Pancreas (tissue), 10 donors: ENCODE data around the gene SCD. TPM values are rescaled to one million over a fixed set of nuclear protein-coding genes. Genes with fewer than 3 reads are reported as not detected.

Experiments used
- ATAC-seq, 4 donors: fragments of 200-7000 bp; cut with Tn5 transposase; one replicate each; pipeline versions ENCODE4 v1.8.0 to v1.9.1; 2020; ENCODE audit warnings: mild to moderate bottlenecking in 4 of 4, moderate library complexity in 4 of 4
- DNase-seq, 6 donors: peaks; one replicate each; pipeline ENCODE4 v3.0.0-alpha.2; 2020
- FAIRE-seq: peaks from 2 replicates; lab custom pipeline; 2012; peaks lifted over from hg19 to GRCh38; lab: Jason Lieb, UNC
- H3K27ac ChIP-seq, 4 donors: fragments of 200-600 bp; sonication (generic); 1 replicate in 3 of 4; 2 replicates in 1 of 4; pipeline versions ENCODE4 v1.5.0 to v1.8.0; 2020
- H3K27me3 ChIP-seq, 4 donors: fragments of 200-600 bp; one replicate each; pipeline ENCODE4 v1.8.0; 2021
- H3K36me3 ChIP-seq, 3 donors: fragments of 200-600 bp; sonication (generic) in 1 of 3; one replicate each; pipeline versions ENCODE4 v1.5.0 to v1.8.0; 2020 to 2021
- H3K4me1 ChIP-seq, 3 donors: fragments of 200-600 bp; one replicate each; pipeline ENCODE4 v1.8.0; 2021
- H3K4me3 ChIP-seq, 4 donors: fragments of 200-600 bp; sonication (generic) in 2 of 4; one replicate each; pipeline versions ENCODE4 v1.5.0 to v1.8.0; 2020 to 2021
- H3K9me3 ChIP-seq, 4 donors: fragments of 200-600 bp; one replicate each; pipeline ENCODE4 v1.8.0; 2021
- CTCF ChIP-seq, 4 donors: fragments of 200-600 bp; sonication (generic) in 3 of 4; IDR thresholded peaks; one replicate each; pipeline versions ENCODE4 v1.5.0 to v1.8.0; 2021; ENCODE audit warnings: antibody characterized with exemption in 4 of 4
- WGBS, 2 donors: extraction: QIAGEN DNeasy Blood & Tissue Kit; methylation state at CpG; one replicate each; pipeline ENCODE4 v1.1.7; 2013; 5-methylcytosine and 5-hydroxymethylcytosine counted together
- intact Hi-C, 3 donors: fragments of 100-400 bp; cut with DNase I; formaldehyde crosslinking; loops; one replicate each; pipeline versions ENCODE4 v1.11.1 to v1.14.2; 2022
- polyA plus RNA-seq, 2 donors: library from polyadenylated mRNA; stranded (reverse); fragments of 200-250 nt; gene quantifications; one replicate each; pipeline ENCODE4 v1.2.3, GENCODE V29; 2013
- total RNA-seq, 6 donors: library from RNA; stranded (reverse); fragmentation: NEBNext Ultra II Directional in 4 of 6; extraction: Animal tissue kit (Norgen Biotek cat#: 25700) in 4 of 6; gene quantifications; one replicate each; pipeline versions ENCODE4 v1.2.1 to v1.2.4, GENCODE V29; 2021 to 2023
- donor health status: healthy with polysubstance abuse.
- donor health status: DM: no; HTN: no; CAD: no; lungs with moderate emphysema.
- donor health status: DM: no; HTN: no; CAD: no.
- donor health status: control.
- donor health status: control.
- donor health status: Bipolar disorder and iron deficiency.
- donor health status: DM: yes; HTN: yes; CAD: no.
- donor health status: DM: no; HTN: no; CAD: no.
- donor health status: DM: no; HTN: no; CAD: no.
- donor health status: DM: yes; HTN: yes; CAD: no.

The SCD gene
- total and polyA plus RNA-seq, 8 donors = 1.9 to 87.6 (median 12.1) TPM

GRCh38 chr10:100306861-100307260, 40.2 kb upstream of the SCD start:
- Histone ChIP-seq H3K36me3 (no peaks in the 10 kb centered on the region), H3K4me3 (no peak overlapping the region), H3K27me3 (peaks cover 0 to 12% (median 5%) of the 10 kb centered on the region in 4 donors), H3K4me1 (no peaks in the 10 kb centered on the region), H3K9me3 (no peaks in the 10 kb centered on the region), H3K27ac (no peak overlapping the region)
- WGBS, 2 donors = 73 to 86% methylated on average over 5 of the region's 5 CpGs
- no peak for ATAC-seq
- intact Hi-C loops = no loop called here
- FAIRE-seq = no peak
- no peak for TF ChIP-seq CTCF (IDR thresholded peaks at IDR 0.05)
- DNase-seq = no peak

GRCh38 chr10:100307684-100308083, 39.3 kb upstream of the SCD start:
- TF ChIP-seq CTCF (IDR thresholded peaks at IDR 0.05) = no peak
- Histone ChIP-seq H3K9me3 (no peaks in the 10 kb centered on the region), H3K4me3 (no peak overlapping the region), H3K4me1 (no peaks in the 10 kb centered on the region), H3K36me3 (no peaks in the 10 kb centered on the region), H3K27ac (no peak overlapping the region), H3K27me3 (peaks cover 0 to 12% (median 5%) of the 10 kb centered on the region in 4 donors)
- FAIRE-seq (no peak), ATAC-seq (no peak), DNase-seq (no peak)
- 73 to 82% methylated on average over 3 of the region's 3 CpGs for whole genome bisulfite sequencing, 2 donors
- intact Hi-C loops = no loop called here

- peak in 1 of 4 donors; percentile 19 for ATAC-seq
- no peak for TF ChIP-seq CTCF (IDR thresholded peaks at IDR 0.05)
- no peaks in the 10 kb centered on the region for H3K9me3 ChIP-seq
- H3K4me3 ChIP-seq = no peak overlapping the region
- no peak for DNase-seq
- H3K4me1 ChIP-seq = no peaks in the 10 kb centered on the region
- WGBS, 2 donors = 55 to 61% methylated on average over 4 of the region's 4 CpGs
- H3K27ac ChIP-seq = no peak overlapping the region
- peaks cover 0 to 7% (median 0%) of the 10 kb centered on the region in 4 donors for H3K27me3 ChIP-seq
- no peaks in the 10 kb centered on the region for H3K36me3 ChIP-seq
- intact Hi-C loops = no loop called here
- FAIRE-seq = no peak
Observed at GRCh38 chr10:100311298-100311697, 35.7 kb upstream of the SCD start.

- Histone ChIP-seq H3K27ac (no peak overlapping the region), H3K4me1 (no peaks in the 10 kb centered on the region), H3K36me3 (no peaks in the 10 kb centered on the region), H3K4me3 (no peak overlapping the region), H3K27me3 (peaks cover 0 to 5% (median 1%) of the 10 kb centered on the region in 4 donors), H3K9me3 (no peaks in the 10 kb centered on the region)
- 69 to 87% methylated on average over 4 of the region's 4 CpGs for WGBS, 2 donors
- TF ChIP-seq CTCF (IDR thresholded peaks at IDR 0.05) = no peak
- FAIRE-seq = no peak
- peak in 1 of 4 donors; percentile 45 for ATAC-seq
- DNase-seq = no peak
- intact Hi-C loops = no loop called here
Observed at GRCh38 chr10:100315615-100316014, 31.4 kb upstream of the SCD start.

GRCh38 chr10:100318207-100318606, 28.8 kb upstream of the SCD start:
- H3K27me3 ChIP-seq = peaks cover 0 to 3% (median 0%) of the 10 kb centered on the region in 4 donors
- FAIRE-seq = no peak

More at GRCh38 chr10:100318207-100318606, 28.8 kb upstream of the SCD start:
- intact Hi-C loops = no loop called here
- no peak for ATAC-seq
- no peak overlapping the region for H3K27ac ChIP-seq
- DNase-seq = no peak
- no peaks in the 10 kb centered on the region for H3K4me1 ChIP-seq
- TF ChIP-seq CTCF (IDR thresholded peaks at IDR 0.05) = no peak
- no peak overlapping the region for H3K4me3 ChIP-seq
- no peaks in the 10 kb centered on the region for H3K9me3 ChIP-seq
- H3K36me3 ChIP-seq = no peaks in the 10 kb centered on the region
- WGBS, 2 donors = 76 to 93% methylated on average over 4 of the region's 4 CpGs
